Measurements from ENCODE around the gene BEST4. TPM values are rescaled to one million over a fixed set of nuclear protein-coding genes. Genes with fewer than 3 reads are reported as not detected.

BEST4 gene
- total and polyA plus RNA-seq, 2 of the 13 experiments (the other 11 are each of a cell fraction or from before 2014, with no cell fraction given), result 0.77 to 1.4 TPM

DNA sequence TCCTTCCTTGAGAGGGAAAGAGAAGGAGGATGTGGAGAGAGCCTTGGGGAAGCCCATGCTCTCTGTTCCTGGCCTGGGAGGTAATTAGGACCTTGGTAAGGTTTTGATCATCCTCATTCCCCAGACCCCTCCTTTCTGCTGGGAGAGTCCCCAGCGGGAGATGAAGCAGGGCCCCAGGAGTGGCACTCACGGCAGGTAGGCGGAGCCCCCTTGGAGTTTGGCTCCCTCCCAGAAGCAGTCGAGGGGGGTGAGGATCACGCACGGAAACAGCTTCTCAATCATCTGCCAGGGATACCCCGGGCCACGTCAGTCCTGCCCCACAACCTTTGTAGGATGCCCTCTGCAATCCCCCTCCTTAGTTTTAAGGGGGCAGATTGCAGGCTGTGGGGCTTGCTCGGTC is 43.5 kb upstream of the BEST4 start:
- Histone ChIP-seq H4K20me1 (ENCODE audit: insufficient read depth, low read length) (no peaks in the 10 kb centered on the region), H3K4me1 (ENCODE audit: insufficient read depth, low read length) (peaks cover 77% of the 10 kb centered on the region), H3K27me3 (ENCODE audit: control insufficient read depth in 1 of 2, insufficient read depth in 2 of 2, low read length in 2 of 2) (peaks cover 0 to 16% of the 10 kb centered on the region in 2 experiments; a peak in 1 of 5 replicates), H2AFZ (ENCODE audit: low read length) (peak overlapping the region; percentile 17), H3K27ac (ENCODE audit: extremely low read length, insufficient read depth, low read length) (no peak overlapping the region), H3K79me2 (ENCODE audit: insufficient read depth, low read length) (no peaks in the 10 kb centered on the region), H3K36me3 (replicated peaks in 1 of 2; ENCODE audit: control insufficient read depth in 1 of 2, insufficient read depth in 2 of 2, low read length in 2 of 2) (no peaks in the 10 kb centered on the region), H3K9me3 (ENCODE audit: low read length) (no peaks in the 10 kb centered on the region), H3K4me3 (replicated peaks in 1 of 3; ENCODE audit: insufficient read depth in 1 of 3, low read depth in 2 of 3, low read length in 3 of 3) (peak overlapping the region; percentile 1 to 59 (median 32); a peak in 4 of 6 replicates), H3K9ac (ENCODE audit: insufficient read depth, low read depth, low read length) (peak overlapping the region; percentile 25; the same call in 1 of the 2 replicates), H3K4me2 (ENCODE audit: low read depth, low read length) (peak overlapping the region; percentile 71)
- WGBS (ENCODE audit: low lambda C conversion rate), result 6% methylated on average over 8 of the region's 9 CpGs
- POLR2A ChIA-PET, result interaction anchor here (0.7 to 4.5 kb wide), 10 partner anchors 11 to 508 kb away, joined by 3 to 51 read pairs (median 6); partner anchors contain the start of genes BTBD19, EIF2B3, PLK3 and PTCH2
- BruUV-seq (replicated peaks), result no TSS peak
- no peak for FAIRE-seq
- TF ChIP-seq, protein P1, sequence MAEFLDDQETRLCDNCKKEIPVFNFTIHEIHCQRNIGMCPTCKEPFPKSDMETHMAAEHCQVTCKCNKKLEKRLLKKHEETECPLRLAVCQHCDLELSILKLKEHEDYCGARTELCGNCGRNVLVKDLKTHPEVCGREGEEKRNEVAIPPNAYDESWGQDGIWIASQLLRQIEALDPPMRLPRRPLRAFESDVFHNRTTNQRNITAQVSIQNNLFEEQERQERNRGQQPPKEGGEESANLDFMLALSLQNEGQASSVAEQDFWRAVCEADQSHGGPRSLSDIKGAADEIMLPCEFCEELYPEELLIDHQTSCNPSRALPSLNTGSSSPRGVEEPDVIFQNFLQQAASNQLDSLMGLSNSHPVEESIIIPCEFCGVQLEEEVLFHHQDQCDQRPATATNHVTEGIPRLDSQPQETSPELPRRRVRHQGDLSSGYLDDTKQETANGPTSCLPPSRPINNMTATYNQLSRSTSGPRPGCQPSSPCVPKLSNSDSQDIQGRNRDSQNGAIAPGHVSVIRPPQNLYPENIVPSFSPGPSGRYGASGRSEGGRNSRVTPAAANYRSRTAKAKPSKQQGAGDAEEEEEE (CRISPR knock-in tag; IDR thresholded peaks at IDR 0.05; ENCODE audit: borderline replicate concordance), result no peak
- TF ChIP-seq TOE1 (CRISPR knock-in tag; IDR thresholded peaks at IDR 0.05), result no peak
- TF ChIP-seq SP1 (IDR thresholded peaks at IDR 0.05), result no peak
- TF ChIP-seq SP1 (CRISPR knock-in tag; IDR thresholded peaks at IDR 0.05), result no peak
- intact Hi-C loops (cut with micrococcal nuclease; ENCODE audit: unreplicated experiment), result no loop called here
- no peak for DNase-seq (ENCODE audit: low spot score)
- in situ Hi-C loops (cut with HindIII; ENCODE audit: extremely low pct_ligation_motif_present, low pct_unique_long_range_greater_than_20kb), result loop anchor here (10.0 to 25.0 kb wide), 2 partner anchors 181 to 473 kb away; partner anchors contain the start of genes HECTD3 and UROD
- ATAC-seq, result no peak
- CTCF ChIA-PET (ENCODE audit: low intra/inter-chr PET ratio, low total read pairs), result no interaction called here

DNA sequence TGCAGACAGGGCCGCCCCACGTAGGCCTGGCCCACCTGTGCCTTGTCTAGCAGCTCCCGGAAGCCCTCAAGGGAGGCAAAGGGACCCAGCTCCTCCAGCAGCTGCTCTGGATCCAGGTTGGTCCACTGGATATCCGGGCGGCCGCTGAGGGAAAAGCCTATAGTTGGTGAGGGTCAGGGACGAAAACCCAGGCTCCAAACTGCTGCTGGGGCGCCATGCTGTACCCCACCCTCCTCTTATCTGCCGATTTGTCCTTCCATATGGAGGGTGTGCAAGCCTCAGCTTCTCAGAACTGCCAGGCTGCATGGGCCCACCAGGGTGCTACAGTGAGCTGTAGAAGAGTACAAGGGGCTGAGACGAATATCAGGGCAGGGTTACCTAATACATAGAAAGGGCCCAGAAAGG is 42.9 kb upstream of the BEST4 start:
- 26% methylated on average over 3 of the region's 10 CpGs for WGBS (ENCODE audit: low lambda C conversion rate)
- in situ Hi-C loops (cut with HindIII; ENCODE audit: extremely low pct_ligation_motif_present, low pct_unique_long_range_greater_than_20kb), result loop anchor here (10.0 to 25.0 kb wide), 2 partner anchors 181 to 474 kb away; partner anchors contain the start of genes HECTD3 and UROD
- H3K9me3 ChIP-seq (ENCODE audit: low read length), result no peaks in the 10 kb centered on the region
- peak overlapping the region; percentile 71 for H3K4me2 ChIP-seq (ENCODE audit: low read depth, low read length)
- ChIA-PET CTCF (ENCODE audit: low intra/inter-chr PET ratio, low total read pairs) (interaction anchor here (1.1 kb wide), 1 partner anchor 37 kb away, joined by 3 read pairs; no protein-coding TSS in a partner anchor), POLR2A (interaction anchor here (0.7 to 4.5 kb wide), 11 partner anchors 10 to 509 kb away, joined by 3 to 51 read pairs (median 6); partner anchors contain the start of genes BTBD19, EIF2B3, PLK3 and PTCH2)
- no peaks in the 10 kb centered on the region for H3K79me2 ChIP-seq (ENCODE audit: insufficient read depth, low read length)
- ATAC-seq (peak; percentile 3; the same call in 2 of the 3 replicates), FAIRE-seq (no peak), DNase-seq (ENCODE audit: low spot score) (no peak)
- peaks cover 76% of the 10 kb centered on the region for H3K4me1 ChIP-seq (ENCODE audit: insufficient read depth, low read length)
- no peak overlapping the region for H2AFZ ChIP-seq (ENCODE audit: low read length)
- no peaks in the 10 kb centered on the region for H3K36me3 ChIP-seq (replicated peaks in 1 of 2; ENCODE audit: control insufficient read depth in 1 of 2, insufficient read depth in 2 of 2, low read length in 2 of 2)
- no peaks in the 10 kb centered on the region for H4K20me1 ChIP-seq (ENCODE audit: insufficient read depth, low read length)
- peak overlapping the region; percentile 39 for H3K9ac ChIP-seq (ENCODE audit: insufficient read depth, low read depth, low read length)
- peaks cover 0 to 16% of the 10 kb centered on the region in 2 experiments; a peak in 1 of 5 replicates for H3K27me3 ChIP-seq (ENCODE audit: control insufficient read depth in 1 of 2, insufficient read depth in 2 of 2, low read length in 2 of 2)
- intact Hi-C loops (cut with micrococcal nuclease; ENCODE audit: unreplicated experiment), result no loop called here
- BruUV-seq (replicated peaks), result no TSS peak
- H3K4me3 ChIP-seq (replicated peaks in 1 of 3; ENCODE audit: insufficient read depth in 1 of 3, low read depth in 2 of 3, low read length in 3 of 3), result peak overlapping the region in 2 of 3 experiments; percentile 2 to 51; a peak in 4 of 6 replicates
- peak; percentile 28; the same call in 1 of the 2 replicates for TF ChIP-seq ZFX (CRISPR knock-in tag; IDR thresholded peaks at IDR 0.05; ENCODE audit: low read depth)
- no peak for TF ChIP-seq ZNF598 (CRISPR knock-in tag; IDR thresholded peaks at IDR 0.05; ENCODE audit: borderline replicate concordance)
- TF ChIP-seq, protein P2, sequence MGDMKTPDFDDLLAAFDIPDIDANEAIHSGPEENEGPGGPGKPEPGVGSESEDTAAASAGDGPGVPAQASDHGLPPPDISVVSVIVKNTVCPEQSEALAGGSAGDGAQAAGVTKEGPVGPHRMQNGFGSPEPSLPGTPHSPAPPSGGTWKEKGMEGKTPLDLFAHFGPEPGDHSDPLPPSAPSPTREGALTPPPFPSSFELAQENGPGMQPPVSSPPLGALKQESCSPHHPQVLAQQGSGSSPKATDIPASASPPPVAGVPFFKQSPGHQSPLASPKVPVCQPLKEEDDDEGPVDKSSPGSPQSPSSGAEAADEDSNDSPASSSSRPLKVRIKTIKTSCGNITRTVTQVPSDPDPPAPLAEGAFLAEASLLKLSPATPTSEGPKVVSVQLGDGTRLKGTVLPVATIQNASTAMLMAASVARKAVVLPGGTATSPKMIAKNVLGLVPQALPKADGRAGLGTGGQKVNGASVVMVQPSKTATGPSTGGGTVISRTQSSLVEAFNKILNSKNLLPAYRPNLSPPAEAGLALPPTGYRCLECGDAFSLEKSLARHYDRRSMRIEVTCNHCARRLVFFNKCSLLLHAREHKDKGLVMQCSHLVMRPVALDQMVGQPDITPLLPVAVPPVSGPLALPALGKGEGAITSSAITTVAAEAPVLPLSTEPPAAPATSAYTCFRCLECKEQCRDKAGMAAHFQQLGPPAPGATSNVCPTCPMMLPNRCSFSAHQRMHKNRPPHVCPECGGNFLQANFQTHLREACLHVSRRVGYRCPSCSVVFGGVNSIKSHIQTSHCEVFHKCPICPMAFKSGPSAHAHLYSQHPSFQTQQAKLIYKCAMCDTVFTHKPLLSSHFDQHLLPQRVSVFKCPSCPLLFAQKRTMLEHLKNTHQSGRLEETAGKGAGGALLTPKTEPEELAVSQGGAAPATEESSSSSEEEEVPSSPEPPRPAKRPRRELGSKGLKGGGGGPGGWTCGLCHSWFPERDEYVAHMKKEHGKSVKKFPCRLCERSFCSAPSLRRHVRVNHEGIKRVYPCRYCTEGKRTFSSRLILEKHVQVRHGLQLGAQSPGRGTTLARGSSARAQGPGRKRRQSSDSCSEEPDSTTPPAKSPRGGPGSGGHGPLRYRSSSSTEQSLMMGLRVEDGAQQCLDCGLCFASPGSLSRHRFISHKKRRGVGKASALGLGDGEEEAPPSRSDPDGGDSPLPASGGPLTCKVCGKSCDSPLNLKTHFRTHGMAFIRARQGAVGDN (CRISPR knock-in tag; IDR thresholded peaks at IDR 0.05), result peak; percentile 43
- 0 out of 2 replicates have a peak, but pooled peaks have one; percentile 25 for TF ChIP-seq TEAD2 (CRISPR knock-in tag; IDR thresholded peaks at IDR 0.05)
- no peak for TF ChIP-seq ZBTB7A (CRISPR knock-in tag; IDR thresholded peaks at IDR 0.05)
- peak; percentile 41; the same call in 1 of the 2 replicates for TF ChIP-seq MYC (CRISPR knock-in tag; IDR thresholded peaks at IDR 0.05; ENCODE audit: borderline replicate concordance)
- TF ChIP-seq RXRA (CRISPR knock-in tag; IDR thresholded peaks at IDR 0.05), result 0 out of 2 replicates have a peak, but pooled peaks have one; percentile 18
- no peak overlapping the region for H3K27ac ChIP-seq (ENCODE audit: extremely low read length, insufficient read depth, low read length)

Data from HepG2 (cell line).